ENCODE data around the gene SNX27.
A peak's percentile ranks its signal among the peaks of the same experiment; 100 is the strongest.
"Not testable (repeated sequence)": the region's sequence is repeated elsewhere in the genome, so short reads cannot be mapped to it uniquely, and the experiment has no call there.

Gene SNX27

DNA sequence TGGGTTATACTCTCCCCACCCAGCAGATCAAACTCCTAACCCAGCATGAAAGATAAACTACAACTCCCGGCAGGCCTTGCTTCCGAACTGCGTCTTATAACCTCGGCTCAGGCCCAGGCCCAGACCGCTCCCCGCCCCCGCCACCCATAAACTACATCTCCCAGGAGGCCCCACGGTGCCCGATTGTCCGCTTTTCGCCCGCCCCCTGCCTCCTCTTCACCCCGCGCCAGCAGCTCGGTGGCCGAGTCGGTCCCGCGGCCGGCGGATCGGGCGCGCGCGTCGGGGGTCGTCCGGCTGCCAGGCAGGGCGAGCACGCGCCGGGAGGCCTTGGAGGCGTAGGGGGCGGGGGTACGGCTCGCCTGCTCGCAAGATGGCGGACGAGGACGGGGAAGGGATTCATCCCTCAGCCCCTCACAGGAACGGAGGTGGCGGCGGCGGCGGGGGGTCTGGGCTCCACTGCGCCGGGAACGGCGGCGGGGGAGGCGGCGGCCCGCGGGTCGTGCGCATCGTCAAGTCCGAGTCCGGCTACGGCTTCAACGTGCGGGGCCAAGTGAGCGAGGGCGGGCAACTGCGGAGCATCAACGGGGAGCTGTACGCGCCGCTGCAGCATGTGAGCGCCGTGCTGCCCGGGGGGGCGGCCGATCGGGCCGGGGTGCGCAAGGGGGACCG lies at the start of gene SNX27:
Gene SNX27 (plus strand): TSS at position 219 of the 669 bp plus-strand sequence. CDS start 152 bp downstream, at position 371.
- DNase-seq: peak; percentile 88

DNA sequence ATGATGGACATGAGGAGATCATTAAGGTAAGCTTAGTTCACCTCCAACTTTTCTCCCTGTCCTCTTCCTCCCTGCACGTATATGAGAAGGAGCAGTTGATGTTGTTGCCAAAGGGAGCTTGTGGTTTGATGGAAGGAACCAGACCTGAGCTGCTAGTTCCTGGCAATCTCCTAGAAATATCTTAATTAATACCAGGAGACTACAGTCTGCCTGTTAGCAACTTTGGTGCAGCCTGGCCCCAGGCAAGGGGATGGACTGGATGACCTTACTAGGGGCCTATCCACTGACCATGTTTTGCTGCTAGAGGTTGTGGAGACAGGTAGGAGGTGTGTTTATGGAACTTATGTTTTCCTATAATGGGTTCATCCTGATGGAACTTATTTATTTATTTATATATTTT lies 49.2 kb upstream of the SNX27 start:
- DNase-seq: no peak

DNA sequence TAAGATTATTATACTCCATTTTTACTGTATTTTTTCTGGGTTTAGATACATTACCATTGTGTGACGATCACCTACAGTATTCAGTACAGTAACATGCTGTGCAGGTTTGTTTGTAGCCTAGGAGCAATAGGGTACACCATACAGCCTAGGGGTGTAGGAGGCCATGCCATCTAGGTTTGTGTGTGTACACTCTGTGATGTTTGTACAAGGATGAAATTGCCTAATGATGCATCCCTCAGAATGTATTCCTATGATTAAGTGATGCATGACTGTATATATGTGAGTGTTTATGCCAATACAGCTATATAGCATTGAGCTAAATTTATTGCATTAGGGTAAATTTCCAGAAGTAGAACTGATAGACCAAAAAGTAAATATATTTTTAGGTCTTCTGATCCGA lies 48.5 kb upstream of the SNX27 start:
- no peak for DNase-seq

DNA sequence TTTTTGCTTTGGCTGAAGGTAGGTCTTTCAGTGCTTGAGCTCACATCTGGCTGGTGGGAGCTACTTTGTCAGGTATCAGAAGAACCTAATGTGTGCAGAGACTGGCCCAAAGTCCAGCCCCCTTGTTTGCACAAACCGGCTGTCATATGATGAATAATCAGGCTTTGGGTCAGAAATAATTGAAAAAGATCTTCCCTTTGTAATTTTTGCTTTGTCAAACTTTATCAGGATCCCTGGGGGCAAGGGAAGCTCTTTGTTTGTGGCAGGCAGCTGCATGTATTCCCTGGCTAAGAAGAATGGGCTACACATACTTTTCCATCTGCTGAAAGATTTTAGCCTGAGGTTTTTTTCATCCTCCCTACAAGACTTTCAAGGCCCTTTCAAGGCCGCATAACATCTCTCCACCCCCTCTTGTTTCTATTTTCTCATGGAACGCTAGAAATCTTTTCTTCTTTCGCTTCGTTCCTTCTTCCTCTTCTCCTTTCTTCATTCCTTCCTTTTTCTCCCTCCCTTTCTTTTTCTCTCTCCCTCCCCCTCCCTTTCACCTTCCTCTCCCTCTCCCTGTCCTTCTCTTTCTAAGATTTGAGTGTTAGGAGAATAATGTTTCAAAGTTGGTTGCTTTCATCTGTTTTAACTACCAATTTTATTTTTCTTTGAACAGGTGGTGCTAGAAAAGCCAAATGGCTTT lies 46.2 kb upstream of the SNX27 start:
- DNase-seq: no peak

DNA sequence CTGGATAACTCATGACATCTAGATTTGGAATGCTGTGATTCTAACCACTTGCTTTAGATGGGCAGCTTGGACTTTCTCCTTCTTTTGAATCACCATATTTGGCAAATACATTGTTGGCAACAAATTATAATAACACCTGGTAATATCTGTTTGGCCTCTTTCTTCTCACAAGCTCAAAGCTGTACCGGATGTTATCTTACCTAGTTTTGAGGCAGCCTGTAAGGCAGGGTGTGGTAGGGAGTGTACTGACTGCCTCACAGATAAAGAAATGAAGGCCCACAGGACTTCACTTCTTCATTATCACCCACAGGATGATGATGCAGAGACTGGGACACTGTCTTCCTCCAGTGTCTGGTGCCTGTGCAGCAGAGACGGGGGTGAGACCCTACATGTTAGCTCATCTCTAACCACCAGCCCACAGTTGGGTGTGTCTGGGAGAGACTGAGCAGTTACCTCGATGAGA lies 43.2 kb upstream of the SNX27 start:
- no peak for DNase-seq

DNA sequence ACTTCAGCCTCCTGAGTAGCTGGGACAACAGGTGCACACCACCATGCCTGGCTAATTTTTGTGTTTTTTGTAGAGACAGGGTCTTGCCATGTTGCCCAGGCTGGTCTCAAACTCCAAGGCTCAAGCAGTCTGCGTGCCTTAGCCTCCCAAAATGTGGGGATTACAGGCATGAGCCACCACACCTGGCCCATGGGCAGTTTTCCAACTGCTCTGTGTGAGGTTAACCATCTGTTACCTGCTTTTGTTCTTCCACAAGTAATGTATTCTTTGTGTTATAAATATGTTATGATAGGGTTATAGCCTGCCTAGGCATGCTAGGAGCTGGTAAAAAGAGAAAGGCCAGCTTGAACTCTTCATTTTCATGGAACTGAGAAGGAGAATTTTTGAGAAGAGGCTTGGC lies 41.0 kb upstream of the SNX27 start:
- DNase-seq: no peak

DNA sequence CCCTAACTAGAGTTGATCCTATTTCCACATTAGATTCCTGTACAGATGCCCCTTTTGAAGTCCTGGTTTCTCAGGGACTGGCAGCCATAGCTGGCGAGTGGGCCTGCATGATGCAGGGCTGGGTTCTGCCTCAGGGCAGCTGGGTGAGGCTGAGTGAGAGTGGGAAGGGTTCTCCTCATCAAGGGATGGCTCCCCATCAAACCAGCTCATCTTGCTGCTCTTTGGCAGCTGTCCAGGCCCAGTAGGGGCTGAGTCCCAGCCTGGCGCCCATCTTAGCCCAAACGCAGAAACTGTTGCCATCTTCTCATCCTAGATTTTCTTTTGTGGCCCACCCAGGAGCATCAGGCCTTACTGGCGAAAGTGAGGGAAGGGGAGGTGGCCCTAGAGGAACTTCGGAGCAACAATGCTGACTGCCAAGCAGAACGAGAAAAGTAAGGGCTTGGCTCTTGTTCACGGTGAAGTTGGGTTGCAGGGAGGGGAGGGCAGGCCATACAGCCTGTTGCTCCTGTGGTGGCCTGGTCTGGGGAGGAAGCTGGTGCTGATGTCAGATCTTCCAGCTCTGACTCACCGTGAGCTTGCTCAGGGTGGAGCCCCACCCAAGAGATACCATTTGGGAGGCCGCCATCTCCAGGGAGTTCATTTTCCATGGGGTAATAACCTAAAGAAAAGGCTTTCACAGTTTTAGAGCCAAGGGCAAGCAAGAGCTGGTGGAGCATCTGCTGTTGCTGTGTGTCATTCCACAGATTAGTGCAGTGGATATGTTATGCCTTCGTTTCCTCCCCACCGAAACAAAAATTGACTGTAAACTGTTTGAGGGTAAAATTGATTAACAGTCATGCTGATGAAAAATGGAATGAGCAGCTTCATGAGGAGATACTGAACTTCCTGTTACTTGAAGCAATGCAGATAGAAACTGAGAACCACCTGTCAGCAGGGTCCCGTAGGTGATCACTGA lies 37.0 kb upstream of the SNX27 start:
- DNase-seq: peak; percentile 27

DNA sequence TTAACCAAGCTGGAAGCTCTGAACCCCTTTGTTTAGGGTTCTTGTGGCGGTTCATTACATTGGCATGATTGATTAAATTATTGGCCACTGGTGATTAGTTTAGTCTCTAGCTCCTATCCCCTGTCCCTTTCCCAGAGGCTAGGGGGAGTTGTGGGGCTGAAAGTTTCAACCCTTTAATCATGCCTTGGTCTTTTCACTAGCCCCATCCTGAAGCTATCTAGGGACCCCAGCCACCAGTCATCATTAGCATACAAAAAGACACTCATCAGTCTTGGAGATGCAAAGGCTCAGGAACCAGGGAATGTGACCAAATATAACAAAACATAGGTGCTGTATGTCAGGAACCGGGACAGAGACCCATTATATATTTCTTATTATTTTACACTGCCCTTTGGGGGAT lies 34.7 kb upstream of the SNX27 start:
- DNase-seq: no peak

DNA sequence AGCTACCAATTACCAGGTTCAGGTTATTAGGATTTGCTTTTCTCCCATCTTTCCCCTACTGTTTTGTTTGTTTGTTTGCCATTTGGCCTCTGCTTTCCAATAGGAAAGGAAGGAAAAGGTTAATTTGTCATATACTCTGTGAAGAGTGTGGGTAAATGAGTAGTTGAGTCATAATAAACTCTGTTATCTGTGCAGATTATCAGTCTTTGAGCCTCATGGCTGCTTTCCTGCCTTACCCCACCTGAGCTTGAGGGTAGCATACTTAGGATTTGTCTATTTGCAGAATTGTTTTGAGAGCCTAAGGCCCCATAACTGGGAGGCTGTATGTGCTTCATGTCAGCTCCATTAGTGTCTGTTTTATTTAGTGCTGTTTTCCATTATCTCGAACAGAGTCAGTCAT lies 32.9 kb upstream of the SNX27 start:
- no peak for DNase-seq

DNA sequence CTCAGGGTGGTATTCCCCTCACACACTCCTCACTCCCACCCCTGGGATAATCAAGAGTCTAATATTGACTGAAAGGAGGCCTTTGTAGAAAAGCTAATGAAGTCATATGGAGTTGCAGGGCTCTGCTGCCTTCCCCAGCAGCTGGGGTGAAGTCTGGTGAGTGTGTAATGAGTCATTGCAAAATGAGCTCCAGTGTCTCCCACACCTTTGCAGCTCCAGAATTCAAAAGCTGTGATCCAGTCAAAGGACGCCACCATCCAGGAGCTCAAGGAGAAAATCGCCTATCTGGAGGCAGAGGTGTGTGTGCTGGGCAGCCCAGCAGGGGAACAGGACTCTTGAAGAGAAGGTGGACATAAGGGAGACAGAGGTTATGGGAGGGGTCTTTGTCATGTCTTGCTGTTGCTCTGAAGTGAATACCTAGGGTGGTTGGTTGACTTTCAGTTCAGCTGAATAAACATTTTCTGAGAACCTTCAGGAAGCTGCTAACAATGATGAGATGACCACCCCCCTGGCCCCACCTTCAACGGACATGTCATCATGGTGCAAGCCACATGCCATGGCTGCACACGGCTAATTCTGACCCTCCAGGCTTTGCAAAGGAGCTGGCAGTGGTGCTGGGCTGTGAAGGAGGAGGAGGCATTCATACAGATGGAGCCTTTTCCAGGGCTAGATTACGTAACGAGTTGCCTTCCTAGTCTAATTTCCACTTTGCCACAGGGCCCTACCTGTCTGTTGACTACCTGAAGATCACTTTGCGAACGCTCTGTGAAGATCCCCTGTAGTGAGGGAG lies 32.2 kb upstream of the SNX27 start:
- no peak for DNase-seq

DNA sequence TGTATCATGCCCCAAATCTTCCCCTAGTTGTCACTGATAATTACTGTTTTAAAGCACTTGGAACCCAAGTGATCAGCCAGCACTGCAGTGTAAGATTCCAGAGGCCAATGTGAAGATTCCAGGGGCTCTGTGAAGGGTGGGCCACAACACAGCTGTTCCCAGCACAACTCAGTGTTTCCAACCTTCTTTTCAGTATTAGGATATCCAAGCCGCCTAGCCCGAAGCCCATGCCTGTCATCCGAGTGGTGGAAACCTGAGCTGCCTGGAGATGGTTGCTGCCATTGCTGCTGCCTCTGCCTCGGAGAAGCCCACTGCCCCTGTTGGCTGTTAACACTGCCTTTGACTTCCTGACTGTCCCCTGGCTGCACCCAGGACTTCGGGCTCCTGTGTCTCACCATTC lies 30.4 kb upstream of the SNX27 start:
- DNase-seq: no peak

DNA sequence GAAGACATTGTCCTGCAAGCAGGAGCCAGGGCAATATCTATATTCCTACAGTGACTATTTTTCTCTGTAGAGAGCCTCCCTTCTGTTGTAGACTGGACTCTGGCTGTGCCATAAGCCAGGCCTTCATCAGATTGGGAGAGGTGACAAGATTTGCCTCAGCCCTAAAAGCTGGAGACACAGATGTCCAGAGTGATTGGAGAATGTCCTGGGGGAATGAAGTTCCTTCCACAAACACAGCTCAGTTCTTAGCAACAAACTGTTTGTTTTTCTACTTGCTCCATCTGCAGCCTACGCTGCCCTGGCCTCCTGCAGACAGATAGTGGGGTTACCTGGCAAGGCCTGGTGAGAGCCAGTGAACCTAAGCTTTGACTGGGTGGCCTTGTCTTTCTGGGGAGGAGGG lies 29.9 kb upstream of the SNX27 start:
- DNase-seq: no peak

DNA sequence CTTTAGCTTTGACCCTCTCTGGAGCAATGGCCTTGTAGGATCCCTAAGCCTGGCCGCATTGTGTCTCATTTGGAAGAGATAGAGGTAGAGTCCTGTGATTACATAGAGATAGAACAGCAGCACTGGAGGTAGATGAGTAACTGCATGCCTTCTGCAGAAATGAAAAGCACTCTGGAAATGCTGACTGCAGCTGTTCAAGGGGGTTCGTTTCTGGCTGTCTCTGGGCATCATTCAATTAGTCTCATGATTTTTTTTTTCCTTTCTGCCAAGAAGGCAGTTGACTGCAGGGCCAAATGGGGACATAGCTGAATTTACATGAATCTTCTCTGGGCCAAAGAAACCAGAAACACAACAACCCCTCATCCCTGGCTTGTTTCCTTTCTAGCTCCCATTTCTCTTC lies 28.1 kb upstream of the SNX27 start:
- DNase-seq: no peak

DNA sequence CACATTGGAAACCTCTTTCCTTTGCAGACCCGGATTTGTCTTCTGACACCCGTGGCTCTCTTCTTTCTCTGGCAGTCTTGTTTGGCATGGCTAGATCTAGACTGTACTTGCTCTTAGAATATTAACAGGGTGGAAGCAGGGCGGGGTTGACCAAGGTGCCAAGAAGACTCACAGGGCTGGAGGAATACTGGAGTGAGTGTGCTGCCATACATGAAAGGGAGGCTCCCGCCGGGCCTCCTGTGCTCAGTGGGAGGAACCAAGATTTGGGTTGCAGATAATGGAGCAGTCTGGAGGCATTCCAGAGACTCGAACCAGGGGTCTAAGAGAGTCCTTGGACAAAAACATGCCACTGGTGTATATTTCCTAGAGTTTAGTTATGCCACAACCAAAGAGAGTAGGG lies 27.6 kb upstream of the SNX27 start:
- no peak for DNase-seq

DNA sequence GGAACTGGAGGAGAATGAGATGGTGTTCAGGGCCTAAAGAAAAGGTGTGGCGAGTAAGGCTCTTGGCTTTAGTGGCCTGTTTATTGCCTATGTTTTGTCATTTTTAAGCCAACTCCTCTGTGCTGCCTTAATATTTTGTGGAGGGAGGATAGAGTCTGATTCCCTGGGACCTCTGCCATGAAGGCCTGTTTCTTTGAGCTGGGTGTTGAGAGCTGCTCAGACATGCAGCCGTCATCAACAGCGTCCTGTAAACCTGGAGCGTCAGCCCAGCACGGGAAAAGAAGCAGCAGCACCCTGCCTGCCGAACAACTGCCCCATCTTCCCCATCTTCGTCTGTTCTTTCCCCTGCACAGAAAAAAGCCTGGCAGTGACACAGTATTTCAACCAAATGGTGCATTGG lies 27.1 kb upstream of the SNX27 start:
- no peak for DNase-seq

DNA sequence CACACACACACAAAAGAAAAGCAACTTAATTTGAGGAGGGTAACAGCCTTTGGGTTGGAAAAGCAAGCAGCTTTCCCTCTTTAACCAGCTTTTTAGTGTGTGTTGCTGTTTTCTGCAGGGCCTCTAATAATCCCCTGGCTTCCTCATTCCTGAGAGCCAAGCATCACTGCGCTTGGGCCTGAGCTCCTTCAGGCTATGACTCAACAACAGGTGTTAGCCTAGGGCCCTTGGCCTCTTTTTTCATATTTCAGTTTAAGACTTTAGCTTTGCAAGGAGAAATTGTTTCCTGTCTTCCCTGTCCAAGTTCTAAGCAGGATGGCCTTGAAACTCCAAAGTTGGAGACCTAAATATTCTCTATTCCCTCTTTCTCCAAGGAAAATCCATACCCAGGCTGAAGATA lies 26.2 kb upstream of the SNX27 start:
- no peak for DNase-seq

DNA sequence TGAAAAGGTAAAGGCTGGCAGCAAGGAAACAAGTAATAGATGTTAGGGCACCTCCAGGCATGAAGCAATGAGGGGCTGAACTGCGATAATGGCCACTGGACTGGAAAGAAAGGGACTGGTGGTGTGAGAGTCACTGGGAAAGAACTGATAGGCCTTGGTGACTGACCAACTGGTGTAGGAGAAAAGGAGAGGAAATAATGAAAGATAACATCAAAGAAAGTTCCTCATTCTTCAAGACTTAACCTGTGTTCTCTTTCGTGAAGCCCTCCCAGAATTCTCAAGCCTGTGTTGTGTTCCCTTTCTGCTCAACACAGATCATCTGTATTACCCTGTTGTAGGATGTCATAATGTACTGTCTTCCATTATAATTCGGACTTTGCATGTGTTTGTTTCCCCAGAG lies 20.9 kb upstream of the SNX27 start:
- DNase-seq: no peak

DNA sequence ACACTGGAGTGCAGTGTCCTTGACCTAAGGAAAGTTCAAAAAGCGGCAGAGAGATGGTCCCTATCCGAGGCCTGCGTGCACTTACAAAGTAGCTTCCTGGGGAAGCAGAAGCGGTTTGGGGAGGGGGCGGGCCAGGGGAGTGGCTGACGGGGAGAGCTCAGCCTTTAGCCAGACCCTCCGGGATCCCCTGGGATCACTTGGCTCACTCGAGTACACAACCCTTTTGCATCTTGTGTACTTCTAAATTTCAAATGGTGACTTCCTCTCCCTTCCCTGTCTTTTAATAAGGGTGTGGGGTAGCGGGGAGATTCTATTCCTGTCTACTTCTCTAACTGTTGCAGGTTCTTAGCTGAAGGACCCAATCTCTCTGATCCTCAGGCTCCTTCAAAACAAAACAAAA lies 18.1 kb upstream of the SNX27 start:
- DNase-seq: no peak

DNA sequence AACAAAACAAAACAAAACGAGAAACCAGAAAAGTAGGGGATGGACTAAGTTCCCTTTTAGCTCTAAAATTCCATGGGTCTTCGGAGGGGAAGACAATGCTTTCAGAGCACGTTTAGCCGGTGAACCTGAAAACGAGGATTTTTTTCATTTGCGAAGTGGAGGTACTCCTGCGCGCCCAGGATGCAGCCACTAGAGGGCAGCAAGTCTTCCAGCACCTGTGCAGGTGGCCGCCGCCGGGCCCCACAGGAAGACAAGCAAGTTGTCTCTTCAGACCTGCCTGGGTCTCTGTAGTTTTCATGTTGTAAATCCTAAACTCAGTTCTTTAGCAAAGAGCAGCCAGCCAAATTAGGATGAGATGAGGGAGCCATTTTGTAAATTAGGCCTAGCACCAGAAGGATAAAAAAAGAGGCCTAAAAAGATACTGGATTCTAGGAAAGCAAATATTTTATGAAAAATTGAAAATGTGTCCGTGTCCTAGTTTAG lies 17.7 kb upstream of the SNX27 start:
- DNase-seq: no peak

DNA sequence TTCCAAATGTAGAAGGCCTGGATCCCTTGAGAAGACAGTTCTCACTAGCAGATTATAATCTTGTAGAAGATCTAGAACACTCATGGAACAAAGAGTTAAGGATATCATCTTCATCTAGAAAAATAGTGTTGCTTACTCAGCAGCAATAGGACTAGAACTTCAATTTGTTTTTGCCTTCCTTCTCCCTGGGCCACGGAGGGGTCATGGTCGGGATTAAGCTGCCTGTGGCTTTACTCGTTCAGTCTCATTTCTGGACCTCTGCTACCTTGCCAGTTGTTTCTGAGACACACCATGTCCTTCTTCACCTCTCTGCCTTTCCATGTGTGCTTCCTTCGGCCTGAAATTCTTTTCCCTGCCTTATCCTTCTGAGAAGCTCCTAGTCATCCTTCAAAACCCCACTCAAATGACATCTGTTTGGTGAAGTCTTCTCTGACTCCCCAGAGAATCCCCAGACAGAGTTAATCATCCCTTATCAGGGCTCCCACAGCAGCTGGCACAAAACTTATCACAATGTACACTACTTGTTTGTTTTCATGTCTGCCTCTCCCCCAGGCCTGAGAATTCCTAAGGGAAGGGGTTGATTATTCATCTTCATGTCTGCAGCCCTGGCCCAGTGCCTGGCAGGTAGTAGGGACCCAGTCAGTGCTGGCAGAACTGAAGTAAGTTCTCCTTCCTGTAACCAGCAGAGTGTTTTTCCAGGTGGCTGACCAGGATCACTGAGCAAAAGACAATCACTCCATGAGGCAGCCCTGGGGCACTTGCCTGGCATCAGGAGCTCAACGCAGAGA lies 15.5 kb upstream of the SNX27 start:
- DNase-seq: no peak

DNA sequence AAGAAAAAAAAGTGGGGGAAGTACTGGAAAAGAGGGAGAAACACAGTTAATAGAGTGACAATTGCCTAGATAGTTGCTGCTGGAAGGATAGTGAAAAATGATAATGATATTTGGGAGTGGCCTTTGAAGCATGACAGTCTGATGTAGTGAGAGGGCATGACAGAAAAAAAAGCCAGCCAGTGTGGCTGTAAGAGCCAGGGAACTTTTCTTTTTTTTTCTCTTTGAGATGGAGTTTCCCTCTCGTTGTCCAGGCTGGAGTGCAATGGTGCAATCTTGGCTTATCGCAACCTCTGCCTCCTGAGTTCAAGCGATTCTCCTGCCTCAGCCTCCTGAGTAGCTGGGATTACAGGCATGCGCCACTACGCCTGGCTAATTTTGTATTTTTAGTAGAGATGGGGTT lies 9.3 kb upstream of the SNX27 start:
- not testable (repeated sequence) for DNase-seq

DNA sequence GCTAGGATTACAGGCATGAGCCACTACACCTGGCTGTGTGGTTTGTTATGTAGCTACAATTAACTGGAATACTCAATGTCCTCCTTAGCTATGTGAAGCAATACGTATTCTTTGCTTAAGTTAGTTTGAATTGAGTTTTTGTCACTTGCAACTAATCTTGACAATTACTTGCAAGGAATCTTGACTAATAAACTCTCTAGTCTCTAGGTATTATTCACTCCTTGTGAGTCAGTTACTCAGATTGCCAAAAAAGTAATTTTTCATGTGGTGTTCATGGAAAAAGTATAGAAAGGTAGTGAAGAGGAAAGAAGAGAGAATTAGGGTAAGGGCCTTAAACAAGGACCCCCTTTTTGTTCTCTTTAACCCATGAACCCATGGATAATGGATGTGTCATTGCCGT lies 7.6 kb upstream of the SNX27 start:
- DNase-seq: no peak
